Stimulated activated CD4-positive, alpha-beta T cell treated with anti-CD3 and anti-CD28 coated beads, Interleukin-4, amount 100 ng/mL, for 1 hour (primary cell): Measurements from ENCODE around the gene EFR3B.

Experiments used
- DNase-seq: peaks from one replicate; pipeline ENCODE4 v3.0.0-alpha.2; 2020

The EFR3B gene

GRCh38 chr2:25035537-25036220, 6.2 kb upstream of the EFR3B start:
- no peak for DNase-seq

- no peak for DNase-seq
These were observed 5.7 kb upstream of the EFR3B start for GRCh38 chr2:25036221-25036559.

GRCh38 chr2:25039126-25039525, 2.8 kb upstream of the EFR3B start:
- DNase-seq: no peak

GRCh38 chr2:25041307-25041927, 459 bp upstream of the EFR3B start:
- peak; percentile 12 for DNase-seq

GRCh38 chr2:25042321-25043240, 705 bp downstream of the EFR3B start:
- peak; percentile 3 for DNase-seq

- peak; percentile 50 for DNase-seq
These were observed 1.5 kb downstream of the EFR3B start for GRCh38 chr2:25043241-25043867.

GRCh38 chr2:25044011-25044410, 2.1 kb downstream of the EFR3B start:
- no peak for DNase-seq

- no peak for DNase-seq
These were observed 3.1 kb downstream of the EFR3B start for GRCh38 chr2:25044990-25045389.

- DNase-seq: no peak
These were observed 7.5 kb downstream of the EFR3B start for GRCh38 chr2:25049422-25049821.

- no peak for DNase-seq
These were observed 8.3 kb downstream of the EFR3B start for GRCh38 chr2:25050128-25050527.

- DNase-seq: no peak
These were observed 11.2 kb downstream of the EFR3B start for GRCh38 chr2:25053041-25053440.

- no peak for DNase-seq
These were observed 12.8 kb downstream of the EFR3B start for GRCh38 chr2:25054720-25055119.

- no peak for DNase-seq
These were observed 13.6 kb downstream of the EFR3B start for GRCh38 chr2:25055376-25055920.

GRCh38 chr2:25056098-25056821, 14.4 kb downstream of the EFR3B start:
- no peak for DNase-seq

- DNase-seq: no peak
These were observed 20.6 kb downstream of the EFR3B start for GRCh38 chr2:25062511-25062917.

- no peak for DNase-seq
These were observed 22.2 kb downstream of the EFR3B start for GRCh38 chr2:25063876-25064660.

- DNase-seq: no peak
These were observed 23.9 kb downstream of the EFR3B start for GRCh38 chr2:25065768-25066167.

- DNase-seq: no peak
These were observed 24.6 kb downstream of the EFR3B start for GRCh38 chr2:25066455-25066854.

GRCh38 chr2:25068217-25068616, 26.3 kb downstream of the EFR3B start:
- DNase-seq: no peak

GRCh38 chr2:25071966-25072365, 30.1 kb downstream of the EFR3B start:
- DNase-seq: no peak

- DNase-seq: no peak
These were observed 30.7 kb downstream of the EFR3B start for GRCh38 chr2:25072606-25073005.

GRCh38 chr2:25073025-25073424, 31.1 kb downstream of the EFR3B start:
- DNase-seq: no peak
